GM21515 (cell line): ENCODE measurements around the gene IDS.
"Not testable (repeated sequence)": the region's sequence is repeated elsewhere in the genome, so short reads cannot be mapped to it uniquely, and the experiment has no call there.

Experiments used
- ATAC-seq: cut with Tn5 transposase; IDR thresholded peaks from one replicate; pipeline ENCODE4 v1.9.1; 2021; ENCODE audit not compliant: unreplicated experiment

Gene IDS, protein sequence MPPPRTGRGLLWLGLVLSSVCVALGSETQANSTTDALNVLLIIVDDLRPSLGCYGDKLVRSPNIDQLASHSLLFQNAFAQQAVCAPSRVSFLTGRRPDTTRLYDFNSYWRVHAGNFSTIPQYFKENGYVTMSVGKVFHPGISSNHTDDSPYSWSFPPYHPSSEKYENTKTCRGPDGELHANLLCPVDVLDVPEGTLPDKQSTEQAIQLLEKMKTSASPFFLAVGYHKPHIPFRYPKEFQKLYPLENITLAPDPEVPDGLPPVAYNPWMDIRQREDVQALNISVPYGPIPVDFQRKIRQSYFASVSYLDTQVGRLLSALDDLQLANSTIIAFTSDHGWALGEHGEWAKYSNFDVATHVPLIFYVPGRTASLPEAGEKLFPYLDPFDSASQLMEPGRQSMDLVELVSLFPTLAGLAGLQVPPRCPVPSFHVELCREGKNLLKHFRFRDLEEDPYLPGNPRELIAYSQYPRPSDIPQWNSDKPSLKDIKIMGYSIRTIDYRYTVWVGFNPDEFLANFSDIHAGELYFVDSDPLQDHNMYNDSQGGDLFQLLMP

DNA sequence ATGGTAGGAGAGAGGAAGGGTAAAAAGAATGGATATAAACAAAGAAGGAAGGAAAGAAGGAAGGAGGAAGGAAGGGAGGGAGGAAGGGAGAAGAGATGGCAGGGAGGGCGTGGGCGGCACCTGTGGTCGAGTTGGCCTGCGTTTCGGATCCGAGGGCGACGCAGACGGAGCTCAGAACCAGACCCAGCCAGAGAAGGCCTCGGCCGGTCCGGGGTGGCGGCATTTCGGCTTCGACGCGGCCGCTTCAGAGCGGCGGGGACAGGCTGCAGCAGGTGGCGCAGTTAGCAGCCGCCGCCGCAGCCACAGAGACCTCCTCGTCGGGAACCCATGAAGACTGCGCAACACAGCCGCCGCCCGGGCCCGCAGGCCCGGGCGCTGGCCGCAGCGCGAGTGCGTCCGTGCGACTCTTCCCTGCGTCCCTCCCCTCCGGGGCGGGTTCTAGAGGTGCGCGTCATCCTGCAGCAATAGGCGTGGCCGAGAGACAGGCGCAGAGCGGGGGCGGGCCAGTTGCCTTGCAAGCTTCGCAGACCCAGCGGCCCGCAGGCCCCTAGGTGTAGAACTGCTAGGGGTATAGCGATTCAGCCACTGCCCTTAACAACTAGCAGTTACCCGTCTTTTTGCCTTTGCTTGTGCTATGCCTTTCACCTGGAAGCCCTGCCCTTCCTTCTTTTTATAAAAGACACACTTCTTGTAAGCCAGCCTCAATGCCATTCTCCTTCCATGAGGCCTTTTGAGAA, at the start of gene IDS:
IDS (minus strand) TSS at position 392 of the 737 bp plus-strand sequence; CDS start at position 223, 169 bp downstream.
- peak; percentile 74 for ATAC-seq

DNA sequence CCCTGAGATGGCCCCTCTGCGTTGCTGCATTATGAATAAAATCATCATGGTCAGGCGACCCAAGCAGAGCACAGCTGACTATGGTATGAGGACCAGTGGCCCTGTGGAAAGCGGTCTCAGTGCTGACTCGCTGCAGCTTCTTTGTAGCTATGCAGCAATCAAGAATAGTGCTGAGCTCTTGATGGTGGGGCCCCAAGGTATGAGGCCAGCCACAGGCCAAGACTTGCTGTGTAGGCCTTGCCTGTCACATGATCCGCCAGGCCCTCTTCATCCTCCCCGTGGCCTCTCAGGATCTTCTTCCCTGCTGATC, 46.8 kb upstream of the IDS start:
- not testable (repeated sequence) for ATAC-seq

DNA sequence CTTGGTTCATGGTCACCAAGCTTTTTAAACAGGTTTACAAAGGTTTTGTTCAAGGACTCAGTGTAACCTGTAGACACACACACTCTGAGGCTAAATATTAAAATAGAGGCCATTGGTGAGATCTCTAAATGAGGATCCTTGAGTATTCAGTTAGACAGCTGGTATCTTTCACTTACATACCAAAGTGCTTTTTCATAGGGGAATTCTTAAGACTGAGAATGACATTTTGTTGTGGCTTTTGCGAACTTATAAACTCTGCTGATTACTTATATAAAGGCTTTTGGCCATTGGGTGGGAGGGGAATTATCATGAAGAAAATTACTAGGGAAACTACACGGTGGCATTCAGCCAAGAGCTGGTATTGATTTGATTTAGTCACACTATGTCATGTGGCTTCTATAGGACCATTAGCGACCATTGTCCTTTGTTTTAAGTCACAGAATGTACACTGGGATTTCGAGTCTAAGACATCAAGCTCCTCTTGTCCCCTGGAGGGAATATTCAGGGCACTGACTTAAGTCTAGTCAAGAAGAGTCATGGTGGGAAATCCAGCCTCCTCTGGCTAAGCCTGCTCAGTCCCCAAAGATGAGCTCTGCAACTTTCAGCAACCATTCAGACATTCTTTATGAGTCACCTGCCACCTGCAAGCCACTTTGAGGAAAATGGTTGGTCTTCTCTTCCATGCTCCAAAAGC, 46.3 kb upstream of the IDS start:
- ATAC-seq: not testable (repeated sequence)

DNA sequence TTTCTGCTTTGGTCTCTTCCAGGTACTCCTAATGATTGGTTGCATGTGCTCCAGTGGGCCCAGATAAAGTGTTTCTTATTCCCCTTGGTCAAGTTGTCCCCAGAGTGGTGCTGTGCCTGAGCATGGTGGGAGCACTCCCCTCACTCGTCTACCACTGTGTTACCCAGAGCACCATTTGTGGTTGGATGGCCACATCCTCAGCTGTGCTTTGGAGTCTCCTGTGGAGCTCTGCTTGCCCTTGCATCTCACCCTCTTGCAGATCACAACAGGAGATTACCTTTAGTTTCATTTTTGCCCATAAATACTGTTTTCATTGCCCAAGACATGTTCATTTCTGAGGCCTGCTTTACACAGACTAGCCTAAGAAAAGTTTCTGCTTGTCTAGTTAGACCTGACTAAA, 45.3 kb upstream of the IDS start:
- ATAC-seq: not testable (repeated sequence)

DNA sequence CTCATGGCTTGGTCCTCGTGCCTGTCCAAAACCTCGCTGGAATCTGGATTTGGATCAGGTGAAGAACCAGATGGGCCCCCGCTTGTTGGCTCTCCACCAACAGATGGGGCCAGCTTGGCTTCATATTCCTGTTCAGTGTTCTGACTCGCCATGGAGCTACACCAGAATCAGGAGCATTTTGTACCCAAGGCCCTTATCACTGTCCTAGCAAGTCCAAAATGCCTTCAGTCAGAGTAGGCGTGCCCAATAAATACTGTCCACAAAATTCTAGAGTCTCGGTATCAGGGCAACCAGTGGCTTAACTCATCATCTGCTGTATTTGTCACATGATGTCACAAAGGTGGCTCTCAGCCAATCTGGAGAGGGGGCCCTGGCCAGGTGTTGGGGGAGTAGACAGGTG, 44.6 kb upstream of the IDS start, which contains the start of gene HSFX3:
HSFX3 (minus strand) TSS at position 224 of the 400 bp plus-strand sequence; CDS start at position 152, 72 bp downstream.
- ATAC-seq: not testable (repeated sequence)

DNA sequence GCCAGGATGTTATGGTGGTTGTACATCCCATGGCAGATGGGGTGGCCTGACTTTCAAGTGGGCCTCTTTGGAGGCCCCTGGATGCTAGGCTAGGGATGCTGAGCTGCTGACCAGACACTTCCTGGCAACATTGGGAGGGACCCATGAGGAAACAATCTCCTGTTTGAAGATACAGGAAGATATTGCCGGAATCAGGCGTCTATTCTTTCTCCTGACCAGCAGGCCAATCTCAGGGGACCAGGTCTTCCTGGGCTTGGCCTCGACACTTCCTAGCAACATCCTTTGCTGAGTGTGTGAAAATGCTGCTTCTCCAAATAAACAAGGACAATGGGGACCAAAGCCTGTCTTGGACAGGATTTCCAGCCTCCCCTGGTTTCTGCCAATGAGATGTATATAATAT, 42.7 kb upstream of the IDS start:
- ATAC-seq: not testable (repeated sequence)

DNA sequence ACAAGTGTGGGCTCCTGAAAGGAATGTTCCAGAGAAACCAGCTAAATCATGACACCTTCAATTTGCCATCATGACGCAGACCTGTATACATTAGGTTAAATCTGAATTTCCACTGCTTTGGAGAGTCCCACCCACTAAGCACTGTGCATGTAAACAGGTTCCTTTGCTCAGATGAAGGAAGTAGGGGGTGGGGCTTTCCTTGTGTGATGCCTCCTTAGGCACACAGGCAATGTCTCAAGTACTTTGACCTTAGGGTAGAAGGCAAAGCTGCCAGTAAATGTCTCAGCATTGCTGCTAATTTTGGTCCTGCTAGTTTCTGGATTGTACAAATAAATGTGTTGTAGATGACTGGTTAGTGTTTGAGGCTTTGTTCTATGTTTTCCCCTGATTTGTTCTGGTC, 41.9 kb upstream of the IDS start:
- ATAC-seq: not testable (repeated sequence)

DNA sequence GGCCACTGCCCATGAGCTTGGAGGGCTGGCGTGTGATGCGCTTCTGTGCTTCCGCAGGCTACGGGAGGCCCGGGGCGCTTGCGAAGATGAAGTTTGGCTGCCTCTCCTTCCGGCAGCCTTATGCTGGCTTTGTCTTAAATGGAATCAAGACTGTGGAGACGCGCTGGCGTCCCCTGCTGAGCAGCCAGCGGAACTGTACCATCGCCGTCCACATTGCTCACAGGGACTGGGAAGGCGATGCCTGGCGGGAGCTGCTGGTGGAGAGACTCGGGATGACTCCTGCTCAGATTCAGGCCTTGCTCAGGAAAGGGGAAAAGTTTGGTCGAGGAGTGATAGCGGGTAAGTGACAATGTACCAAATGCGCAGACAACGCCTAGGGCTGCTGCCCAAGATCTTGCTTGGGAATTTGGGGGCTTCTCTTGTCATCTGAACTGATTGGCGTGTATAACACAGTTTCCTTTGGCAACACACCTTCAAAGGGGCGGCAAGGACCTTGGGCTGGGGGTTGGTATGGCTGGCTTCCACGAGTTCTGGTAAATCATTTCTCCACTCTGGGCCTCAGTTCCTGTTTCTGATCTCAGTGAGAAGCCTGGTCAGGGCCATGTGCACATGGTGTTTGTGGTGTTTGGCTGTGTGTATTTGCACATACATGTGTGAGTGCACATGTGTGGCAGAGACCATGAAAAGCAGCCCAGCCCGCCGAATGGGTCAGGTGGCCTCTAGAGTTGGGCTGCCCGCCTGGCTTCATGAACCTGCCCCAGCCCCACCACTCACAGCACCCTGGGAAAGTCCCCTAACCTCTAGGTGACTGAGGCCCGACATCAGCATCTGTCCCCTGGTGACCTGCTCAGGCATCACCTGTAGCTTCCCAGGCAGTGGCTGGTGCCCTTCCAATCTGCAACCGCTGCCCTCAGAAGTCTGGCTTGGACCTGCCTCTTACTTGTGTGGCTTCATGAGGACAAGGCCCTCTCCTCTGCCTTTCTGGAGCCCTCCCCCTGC, 40.7 kb upstream of the IDS start:
- not testable (repeated sequence) for ATAC-seq

DNA sequence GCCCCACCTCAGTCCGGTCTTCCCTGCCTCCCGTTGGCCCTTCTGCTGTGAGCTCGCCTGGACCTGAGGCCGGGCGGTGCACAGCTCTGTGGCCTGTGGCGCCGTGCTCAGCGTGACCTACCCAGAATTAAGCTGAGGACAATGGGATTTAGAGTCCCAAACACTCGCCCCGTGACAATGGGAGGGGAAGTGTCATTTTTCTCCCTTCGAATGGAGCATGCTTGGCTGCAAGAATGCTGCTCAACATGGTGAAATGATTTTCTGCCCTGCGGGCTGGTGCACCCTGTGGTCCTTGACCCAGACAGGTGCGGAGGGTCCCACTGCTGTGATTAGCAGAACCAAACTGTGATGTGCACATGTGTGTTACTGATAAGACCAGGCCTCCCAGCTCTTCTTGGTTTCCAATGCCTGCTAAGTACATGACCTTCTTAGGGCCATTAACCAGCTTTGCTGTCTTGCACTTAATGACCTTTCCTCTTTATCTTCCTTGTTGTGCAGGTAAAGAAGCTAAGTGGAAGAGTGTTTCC, 36.5 kb upstream of the IDS start:
- ATAC-seq: no peak

DNA sequence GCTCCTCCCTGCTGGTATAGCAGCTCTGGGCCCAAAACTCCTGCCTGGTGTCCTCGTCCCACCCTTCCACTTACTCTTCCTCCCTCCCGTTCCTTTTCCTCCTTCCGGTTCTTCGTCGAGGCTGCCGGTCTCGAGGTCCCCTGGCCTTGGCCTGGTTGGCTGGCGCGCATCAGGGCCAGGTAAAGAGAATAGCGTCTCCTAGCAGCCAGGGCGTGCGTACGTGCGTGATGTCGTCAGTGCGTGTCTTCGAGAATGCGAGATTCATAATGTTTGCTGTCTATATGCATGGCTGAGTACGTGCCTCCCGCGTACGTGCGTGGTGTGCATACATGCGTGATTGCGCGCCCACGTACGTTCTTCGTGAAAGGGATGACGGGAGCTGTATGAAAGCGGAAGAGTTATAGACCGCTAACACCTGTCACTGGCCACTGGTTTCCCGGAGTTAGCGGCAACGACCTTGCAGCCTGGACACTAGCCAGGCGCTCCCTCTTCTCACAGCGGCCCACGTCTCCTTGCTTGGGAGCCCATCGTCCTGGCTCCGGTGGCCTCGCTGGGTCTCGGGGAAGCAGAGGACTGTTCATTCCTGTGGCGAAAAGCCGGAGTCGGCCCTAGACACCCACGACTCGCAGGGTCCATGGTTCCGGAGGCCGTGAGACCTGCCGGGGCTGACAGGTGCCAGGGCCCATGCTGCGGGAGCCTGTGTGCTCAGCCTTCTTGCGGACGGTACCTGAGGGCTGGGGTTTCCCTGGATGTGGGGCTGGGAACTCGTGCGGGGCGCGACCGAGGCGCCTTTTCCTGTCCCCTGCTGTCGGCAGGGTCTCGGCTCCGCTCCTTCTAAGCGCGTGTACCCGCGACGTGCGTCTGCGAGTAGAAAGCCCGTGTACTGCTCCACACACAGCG, 35.8 kb upstream of the IDS start, which contains the start of gene EOLA1:
EOLA1 (plus strand) TSS at position 392 of the 900 bp plus-strand sequence. CDS start 4,619 bp downstream, outside the sequence.
- ATAC-seq: peak; percentile 81

DNA sequence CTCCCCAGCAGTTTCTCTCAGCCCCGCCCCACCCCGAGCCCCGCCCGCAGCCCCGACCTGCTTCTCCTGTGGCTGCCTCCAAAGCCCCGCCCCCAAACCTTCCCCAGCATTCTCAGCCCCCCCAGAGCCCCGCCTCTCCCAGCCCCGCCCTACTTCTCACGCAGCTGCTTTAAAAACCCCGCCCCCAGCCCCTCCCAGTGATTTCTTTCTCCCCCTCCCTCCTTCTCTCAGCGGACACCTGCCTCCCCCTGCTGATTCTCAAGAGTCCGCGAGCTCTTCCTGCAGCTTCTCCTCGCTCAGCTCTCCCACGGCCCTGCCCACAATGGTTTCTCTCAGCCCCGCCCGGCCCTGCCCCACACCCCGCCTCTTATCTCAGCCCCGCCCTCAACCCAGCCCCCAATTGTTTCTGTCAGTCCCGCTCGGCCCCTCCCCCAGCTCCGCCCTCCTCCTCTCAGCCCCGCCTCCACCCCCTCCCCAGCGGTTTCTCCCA, 35.1 kb upstream of the IDS start:
- peak; percentile 13 for ATAC-seq

DNA sequence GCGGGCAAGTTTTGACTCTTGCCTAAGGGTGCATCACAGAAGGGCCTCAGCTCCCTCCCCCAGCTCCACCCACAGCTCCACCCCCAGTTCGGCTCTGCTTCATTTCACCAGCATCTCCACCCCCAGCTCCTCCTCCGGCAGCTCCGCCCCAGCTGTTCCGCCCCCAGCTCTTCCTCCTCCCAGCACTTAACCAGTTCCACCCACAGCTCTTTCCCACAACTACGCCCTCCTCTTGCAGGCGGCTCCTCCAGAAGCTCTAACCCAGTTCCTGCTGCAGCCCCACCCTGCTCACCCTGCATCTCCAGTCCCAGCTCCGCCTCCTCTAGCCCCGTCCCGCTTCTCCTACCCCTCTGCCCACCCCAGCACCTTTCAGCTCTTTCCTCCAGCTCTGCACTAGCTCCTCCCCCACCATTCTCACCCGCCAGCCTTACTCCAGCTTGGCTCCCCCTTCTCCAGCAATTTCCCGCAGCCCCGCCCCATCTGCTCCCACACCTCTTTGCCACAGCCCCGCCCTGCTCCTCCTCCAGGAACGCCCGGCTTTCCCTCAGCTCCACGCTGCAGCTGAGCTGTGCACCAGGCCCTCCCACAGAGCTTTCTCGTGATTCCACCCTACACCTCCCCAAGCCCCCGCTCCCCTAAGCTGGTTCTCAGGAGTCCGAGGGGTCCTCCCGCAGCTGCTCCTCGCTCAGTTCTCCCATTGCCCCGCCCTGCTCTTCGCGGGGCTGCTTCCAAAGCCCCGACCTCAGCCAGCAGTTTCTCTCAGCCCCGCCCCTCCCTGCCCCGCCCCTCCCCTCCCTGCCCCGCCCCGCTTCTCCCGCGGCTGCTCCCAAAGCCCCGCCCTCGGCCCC, 34.4 kb upstream of the IDS start:
- peak; percentile 46 for ATAC-seq

DNA sequence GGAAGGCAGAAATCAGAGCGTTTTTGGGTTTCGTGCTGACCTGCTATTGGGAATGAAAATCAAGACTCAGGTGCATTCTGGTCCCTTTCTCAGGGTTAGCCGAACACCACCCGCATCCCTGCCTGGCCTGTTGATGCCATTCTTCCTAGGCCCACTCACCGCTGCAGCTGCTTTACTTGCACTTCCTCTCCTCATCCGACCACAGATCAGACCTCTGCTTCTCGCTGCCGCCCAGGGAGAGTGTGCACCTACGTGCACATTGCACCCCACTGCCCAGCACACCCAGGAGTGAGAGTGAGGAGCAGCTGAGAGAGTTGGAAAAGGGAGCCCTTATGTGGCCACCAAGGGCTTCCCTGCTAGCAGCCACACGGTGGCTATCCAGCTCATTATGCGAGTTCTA, 32.4 kb upstream of the IDS start:
- not testable (repeated sequence) for ATAC-seq

DNA sequence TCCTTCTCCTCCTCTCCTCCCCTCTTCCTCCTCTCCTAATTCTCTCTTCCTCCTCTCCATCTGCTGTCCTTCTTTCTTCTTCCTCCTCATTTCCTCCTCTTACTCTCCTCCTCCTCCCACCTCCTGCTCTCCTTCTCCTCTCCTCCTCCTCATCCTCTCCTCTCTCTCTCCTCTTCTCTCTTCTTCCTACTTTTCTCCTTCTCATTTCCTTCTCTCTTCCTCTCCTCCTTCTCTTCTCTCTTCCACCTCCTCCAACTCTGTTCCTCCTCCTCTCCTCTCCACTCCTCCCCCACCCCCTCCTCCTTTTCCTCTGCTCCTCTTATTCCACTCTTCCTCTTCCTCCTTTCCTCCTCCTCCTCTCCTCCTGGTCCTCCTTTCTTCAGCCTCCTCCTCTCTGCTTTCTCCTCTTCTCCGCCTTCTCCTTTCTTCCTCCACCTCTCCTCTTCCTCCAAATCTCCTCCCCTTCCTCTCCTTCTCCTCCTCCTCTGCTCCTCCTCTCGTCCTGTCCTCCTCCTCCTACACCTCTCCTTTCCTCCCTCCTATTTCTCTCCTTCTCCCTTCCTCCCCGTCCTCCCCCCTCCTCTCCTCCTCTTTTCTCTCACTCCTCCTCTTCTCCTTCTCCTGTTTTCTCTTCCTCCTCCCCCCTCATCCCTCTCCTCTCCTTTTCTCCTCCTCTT, 30.0 kb upstream of the IDS start:
- not testable (repeated sequence) for ATAC-seq

DNA sequence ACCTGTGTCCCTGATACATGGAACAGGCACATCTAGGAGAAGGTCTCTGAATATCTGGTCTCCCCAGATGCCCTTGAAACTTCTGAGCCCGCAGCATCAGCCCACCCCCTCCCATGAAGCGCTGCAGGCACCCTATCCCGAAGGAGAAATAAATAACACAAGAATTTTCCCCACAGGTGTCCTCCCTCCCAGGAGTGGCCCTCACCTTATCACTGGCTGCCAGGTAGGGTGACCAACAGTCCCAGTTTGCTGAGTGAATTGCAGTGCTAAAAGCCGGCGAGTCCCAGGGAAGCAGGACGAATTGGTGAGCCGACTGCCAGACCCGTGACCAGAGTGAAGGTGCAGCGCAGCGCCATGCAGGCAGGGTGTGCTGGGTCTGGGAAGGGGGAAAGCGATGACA, 28.9 kb upstream of the IDS start:
- ATAC-seq: not testable (repeated sequence)

DNA sequence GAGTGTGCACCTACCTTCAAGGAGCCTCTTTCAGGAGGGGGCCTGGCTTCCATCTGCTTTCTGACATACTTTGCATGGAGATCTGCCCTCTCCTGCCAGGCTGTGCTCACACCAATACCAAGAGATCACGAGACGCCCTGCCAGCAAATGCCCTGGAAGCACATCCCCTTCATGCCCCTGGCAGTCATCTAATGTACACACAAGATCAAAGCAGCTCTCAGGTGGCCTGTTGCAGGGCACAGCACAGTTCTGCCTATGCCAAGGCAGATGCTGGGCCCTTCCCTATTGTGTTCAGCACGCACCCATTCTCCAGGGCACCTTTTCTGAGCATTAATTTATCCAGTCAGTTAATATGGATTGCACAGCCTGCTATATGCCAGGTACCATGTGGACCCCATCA, 27.8 kb upstream of the IDS start:
- not testable (repeated sequence) for ATAC-seq

DNA sequence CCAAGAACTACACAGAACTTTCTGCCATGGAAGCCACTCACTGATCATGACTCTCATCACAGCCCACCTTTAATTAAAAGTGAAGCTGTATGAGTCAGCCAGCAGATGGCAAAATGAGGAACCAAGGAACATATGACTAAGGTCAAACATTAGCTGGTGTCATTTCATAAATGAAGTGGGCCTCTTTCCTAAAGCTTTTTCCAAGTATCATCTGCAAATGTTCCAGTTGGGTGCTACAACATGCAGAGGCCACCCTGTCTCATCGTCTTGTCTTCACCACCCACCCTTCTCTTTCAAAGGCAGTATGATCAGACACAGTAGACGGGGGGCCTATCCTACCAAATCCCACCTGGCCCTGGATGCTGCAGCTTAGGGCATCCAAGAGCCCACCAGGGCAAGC, 26.5 kb upstream of the IDS start:
- no peak for ATAC-seq
